ENCODE results near the gene LRP1B. TPM values are rescaled to one million over a fixed set of nuclear protein-coding genes. Genes with fewer than 3 reads are reported as not detected.

The LRP1B gene
- total and polyA plus RNA-seq, 2 donors (not counting 1 experiment from before 2014, with no cell fraction given): not detected

GRCh38 chr2:140496714-140497113 is 1634.1 kb downstream of the LRP1B start:
- DNase-seq (no peak), ATAC-seq (ENCODE audit: low read depth) (no peak)
- Histone ChIP-seq H3K36me3 (replicated peaks in 1 of 2; ENCODE audit: control extremely low read depth in 1 of 2, control insufficient read depth in 1 of 2, extremely low read depth in 1 of 2, insufficient read depth in 2 of 2, low read length in 1 of 2) (no peaks in the 10 kb centered on the region), H3K9me3 (ENCODE audit: control extremely low read depth in 1 of 3, control insufficient read depth in 2 of 3, insufficient read depth in 1 of 3, low read length in 2 of 3) (no peaks in the 10 kb centered on the region), H3K27me3 (replicated peaks in 1 of 4; ENCODE audit: control extremely low read depth in 1 of 4, control insufficient read depth in 3 of 4, insufficient read depth in 4 of 4, low read length in 3 of 4) (no peaks in the 10 kb centered on the region), H3K79me2 (ENCODE audit: control insufficient read depth, insufficient read depth, low read length) (no peaks in the 10 kb centered on the region), H4K20me1 (ENCODE audit: control insufficient read depth, insufficient read depth, low read length, poor library complexity, severe bottlenecking) (no peaks in the 10 kb centered on the region), H2AFZ (ENCODE audit: insufficient read depth, low read depth, low read length, poor library complexity, severe bottlenecking) (no peak overlapping the region), H3K4me2 (replicated peaks; ENCODE audit: low read depth, low read length, poor library complexity, severe bottlenecking) (no peak overlapping the region), H3K9ac (ENCODE audit: low read length) (no peak overlapping the region), H3K27ac (ENCODE audit: low read length in 2 of 2) (no peak overlapping the region), H3K4me3 (ENCODE audit: control extremely low read depth in 1 of 5, extremely low read depth in 1 of 5, insufficient read depth in 1 of 5, low read depth in 2 of 5, low read length in 4 of 5) (no peak overlapping the region), H3K4me1 (ENCODE audit: control insufficient read depth in 2 of 2, insufficient read depth in 2 of 2, low read length in 2 of 2) (no peaks in the 10 kb centered on the region)
- CTCF ChIA-PET: no interaction called here
- Mint-ChIP-seq H3K4me1 (no peaks in the 10 kb centered on the region), H3K4me3 (no peak overlapping the region), H3K9me3 (ENCODE audit: insufficient read depth) (peaks cover 4% of the 10 kb centered on the region), H3K27me3 (no peaks in the 10 kb centered on the region), H3K27ac (no peak overlapping the region)
- POLR2A ChIA-PET: no interaction called here
- intact Hi-C loops (cut with micrococcal nuclease): no loop called here
- TF ChIP-seq CTCF (IDR thresholded peaks at IDR 0.05) (no peak), EZH2 (IDR thresholded peaks at IDR 0.05; ENCODE audit: borderline replicate concordance, insufficient read depth, low read depth, low read length, poor library complexity, severe bottlenecking) (no peak)
- WGBS (ENCODE audit: insufficient coverage): no CpG with 5 or more reads among the region's 1 CpG

- Histone ChIP-seq H3K79me2 (ENCODE audit: control insufficient read depth, insufficient read depth, low read length) (no peaks in the 10 kb centered on the region), H3K4me3 (ENCODE audit: control extremely low read depth in 1 of 5, extremely low read depth in 1 of 5, insufficient read depth in 1 of 5, low read depth in 2 of 5, low read length in 4 of 5) (no peak overlapping the region), H3K4me1 (ENCODE audit: control insufficient read depth in 2 of 2, insufficient read depth in 2 of 2, low read length in 2 of 2) (no peaks in the 10 kb centered on the region), H2AFZ (ENCODE audit: insufficient read depth, low read depth, low read length, poor library complexity, severe bottlenecking) (no peak overlapping the region), H3K27ac (ENCODE audit: low read length in 2 of 2) (no peak overlapping the region), H3K9me3 (ENCODE audit: control extremely low read depth in 1 of 3, control insufficient read depth in 2 of 3, insufficient read depth in 1 of 3, low read length in 2 of 3) (no peaks in the 10 kb centered on the region), H3K27me3 (replicated peaks in 1 of 4; ENCODE audit: control extremely low read depth in 1 of 4, control insufficient read depth in 3 of 4, insufficient read depth in 4 of 4, low read length in 3 of 4) (no peaks in the 10 kb centered on the region), H3K4me2 (replicated peaks; ENCODE audit: low read depth, low read length, poor library complexity, severe bottlenecking) (no peak overlapping the region), H4K20me1 (ENCODE audit: control insufficient read depth, insufficient read depth, low read length, poor library complexity, severe bottlenecking) (no peaks in the 10 kb centered on the region), H3K36me3 (replicated peaks in 1 of 2; ENCODE audit: control extremely low read depth in 1 of 2, control insufficient read depth in 1 of 2, extremely low read depth in 1 of 2, insufficient read depth in 2 of 2, low read length in 1 of 2) (no peaks in the 10 kb centered on the region), H3K9ac (ENCODE audit: low read length) (no peak overlapping the region)
- no peak for ATAC-seq (ENCODE audit: low read depth)
- TF ChIP-seq CTCF (IDR thresholded peaks at IDR 0.05) (no peak), EZH2 (IDR thresholded peaks at IDR 0.05; ENCODE audit: borderline replicate concordance, insufficient read depth, low read depth, low read length, poor library complexity, severe bottlenecking) (no peak)
- intact Hi-C loops (cut with micrococcal nuclease): no loop called here
- Mint-ChIP-seq H3K9me3 (ENCODE audit: insufficient read depth) (no peaks in the 10 kb centered on the region), H3K27me3 (no peaks in the 10 kb centered on the region), H3K4me3 (no peak overlapping the region), H3K4me1 (no peaks in the 10 kb centered on the region), H3K27ac (no peak overlapping the region)
- 60% methylated on average over 1 of the region's 3 CpGs for WGBS (ENCODE audit: insufficient coverage)
- ChIA-PET POLR2A (no interaction called here), CTCF (no interaction called here)
- no peak for DNase-seq
These were observed 1638.9 kb downstream of the LRP1B start for GRCh38 chr2:140491876-140492275.
